Neural cell (in vitro differentiated cells): ENCODE measurements around the gene DUS1L. TPM values are rescaled to one million over a fixed set of nuclear protein-coding genes. Genes with fewer than 3 reads are reported as not detected.

ENCODE experiments used
- H2AFZ ChIP-seq: fragments of 200-600, 300-800 bp; sonication (generic), shearing (Covaris generic); 2 replicates; pipeline ENCODE4 v1.6.0; 2014; ENCODE audit warnings: low read depth, mild to moderate bottlenecking, antibody characterized with exemption, low read length, moderate library complexity
- H3F3A ChIP-seq: fragments of 200-600 bp; shearing (Covaris generic); 2 replicates; pipeline ENCODE4 v1.6.1; 2016; ENCODE audit warnings: mild to moderate bottlenecking, moderate library complexity, mixed read lengths, antibody characterized with exemption, low read length; ENCODE audit not compliant: insufficient read depth, poor library complexity, severe bottlenecking
- H3K27ac ChIP-seq: fragments of 200-600, 300-800 bp; sonication (generic), shearing (Covaris generic); 2 replicates; pipeline ENCODE4 v1.5.1; 2014; ENCODE audit warnings: mild to moderate bottlenecking, low read length, moderate library complexity
- H3K27me3 ChIP-seq: fragments of 300-800, 200-600 bp; sonication (generic), shearing (Covaris generic); 2 replicates; pipeline ENCODE4 v1.6.0; 2014; ENCODE audit warnings: mild to moderate bottlenecking, low read depth, low read length, moderate library complexity; ENCODE audit not compliant: insufficient read depth
- H3K36me3 ChIP-seq: fragments of 300-800, 200-600 bp; sonication (generic), shearing (Covaris generic); 2 replicates; pipeline ENCODE4 v1.5.1; 2014; ENCODE audit warnings: mild to moderate bottlenecking, antibody characterized with exemption, low read length, moderate library complexity; ENCODE audit not compliant: insufficient read depth
- H3K4me2 ChIP-seq: fragments of 300-800, 200-600 bp; sonication (generic), shearing (Covaris generic); 2 replicates; pipeline ENCODE4 v1.6.0; 2014; ENCODE audit warnings: mild to moderate bottlenecking, low read length
- H3K4me3 ChIP-seq: fragments of 300-800, 200-600 bp; sonication (generic), shearing (Covaris generic); 2 replicates; pipeline ENCODE4 v1.5.1; 2014; ENCODE audit warnings: mild to moderate bottlenecking, low read length, moderate library complexity
- H3K79me2 ChIP-seq: fragments of 200-600 bp; shearing (Covaris generic); replicated peaks from 2 replicates; pipeline ENCODE4 v1.6.0; 2014; ENCODE audit warnings: mild to moderate bottlenecking, low read length, moderate library complexity; ENCODE audit not compliant: insufficient read depth
- H3K9ac ChIP-seq: fragments of 300-800, 200-600 bp; sonication (generic), shearing (Covaris generic); 2 replicates; pipeline ENCODE4 v1.6.1; 2016; ENCODE audit warnings: mild to moderate bottlenecking, low read length, mixed read lengths
- H3K9me2 ChIP-seq: fragments of 200-600 bp; shearing (Covaris generic); 2 replicates; pipeline ENCODE4 v1.6.1; 2016; ENCODE audit warnings: mild to moderate bottlenecking, low read length, mixed read lengths; ENCODE audit not compliant: insufficient read depth
- H3K9me3 ChIP-seq: fragments of 200-600, 300-800 bp; sonication (generic), shearing (Covaris generic); 2 replicates; pipeline ENCODE4 v1.6.1; 2016; ENCODE audit warnings: mild to moderate bottlenecking, mixed run types, low read length, moderate library complexity, mixed read lengths
- H4K20me1 ChIP-seq: fragments of 200-600 bp; shearing (Covaris generic); 2 replicates; pipeline ENCODE4 v1.6.1; 2016; ENCODE audit warnings: mild to moderate bottlenecking, mixed run types; ENCODE audit not compliant: insufficient read depth
- CTCF ChIP-seq: fragments of 450-650 bp; IDR thresholded peaks from 2 replicates; pipeline ENCODE4 v1.5.1; 2014; ENCODE audit warnings: antibody characterized with exemption, mild to moderate bottlenecking, moderate library complexity; ENCODE audit not compliant: poor library complexity, severe bottlenecking
- EP300 ChIP-seq: fragments of 450-650 bp; conservative IDR thresholded peaks from 2 replicates; pipeline ENCODE4 v1.6.1; 2014; ENCODE audit warnings: antibody characterized with exemption, mild to moderate bottlenecking, moderate library complexity; ENCODE audit not compliant: poor library complexity, severe bottlenecking
- EZH2 ChIP-seq: fragments of 200-600, 300-800 bp; shearing (Covaris generic), sonication (generic); IDR thresholded peaks from 2 replicates; pipeline ENCODE4 v1.6.1; 2014; ENCODE audit warnings: antibody characterized with exemption, low read length, borderline replicate concordance, mild to moderate bottlenecking; ENCODE audit not compliant: insufficient read depth, poor library complexity, severe bottlenecking
- MXI1 ChIP-seq: fragments of 450-650 bp; conservative IDR thresholded peaks from 2 replicates; pipeline ENCODE4 v1.6.1; 2014; ENCODE audit warnings: antibody characterized with exemption, mild to moderate bottlenecking; ENCODE audit not compliant: poor library complexity, severe bottlenecking
- POLR2AphosphoS5 ChIP-seq: IDR thresholded peaks from 2 replicates; pipeline ENCODE4 v1.6.1; 2012
- RAD21 ChIP-seq: fragments of 450-650 bp; conservative IDR thresholded peaks from 2 replicates; pipeline ENCODE4 v1.6.1; 2014; ENCODE audit warnings: antibody characterized with exemption, mild to moderate bottlenecking, moderate library complexity
- REST ChIP-seq: IDR thresholded peaks from 2 replicates; pipeline ENCODE4 v1.6.1; 2012; ENCODE audit warnings: borderline replicate concordance
- SMC3 ChIP-seq: fragments of 450-650 bp; conservative IDR thresholded peaks from 2 replicates; pipeline ENCODE4 v1.6.1; 2014; ENCODE audit warnings: antibody characterized with exemption, mild to moderate bottlenecking, moderate library complexity; ENCODE audit not compliant: poor library complexity
- TAF1 ChIP-seq: IDR thresholded peaks from 2 replicates; pipeline ENCODE4 v1.6.1; 2012; ENCODE audit warnings: low read depth
- polyA plus RNA-seq: library from polyadenylated mRNA; depleted of rRNA; stranded (reverse); fragments of >200 nt; gene quantifications from 2 replicates; pipeline ENCODE4 v1.2.3, GENCODE V29; 2014

DUS1L gene
- polyA plus RNA-seq, 1 donor from 2014 or later = 100 TPM

GRCh38 chr17:82025401-82026107 is 40.0 kb downstream of the DUS1L start:
- Histone ChIP-seq H2AFZ (no peak overlapping the region), H3K4me3 (no peak overlapping the region), H3K9me3 (no peaks in the 10 kb centered on the region), H3K9me2 (no peaks in the 10 kb centered on the region), H3K27ac (no peak overlapping the region), H3K4me2 (no peak overlapping the region), H3K27me3 (no peaks in the 10 kb centered on the region), H3K36me3 (no peaks in the 10 kb centered on the region), H4K20me1 (no peaks in the 10 kb centered on the region), H3K79me2 (peaks cover 11% of the 10 kb centered on the region), H3F3A (no peaks in the 10 kb centered on the region), H3K9ac (no peak overlapping the region)
- TF ChIP-seq MXI1 (no peak), EZH2 (no peak), CTCF (no peak), REST (no peak), SMC3 (no peak), TAF1 (no peak), EP300 (no peak), POLR2AphosphoS5 (no peak), RAD21 (no peak)

- H3K9me2 ChIP-seq = no peaks in the 10 kb centered on the region
- H3K4me3 ChIP-seq = no peak overlapping the region
- H3K4me2 ChIP-seq = no peak overlapping the region
- TF ChIP-seq TAF1 (no peak), POLR2AphosphoS5 (no peak), EZH2 (no peak)
- H3F3A ChIP-seq = no peaks in the 10 kb centered on the region
- H4K20me1 ChIP-seq = no peaks in the 10 kb centered on the region
- no peak overlapping the region for H3K9ac ChIP-seq
- no peaks in the 10 kb centered on the region for H3K27me3 ChIP-seq
- H3K27ac ChIP-seq = no peak overlapping the region
- no peak overlapping the region for H2AFZ ChIP-seq
- H3K79me2 ChIP-seq = peaks cover 11% of the 10 kb centered on the region
- no peaks in the 10 kb centered on the region for H3K36me3 ChIP-seq
- H3K9me3 ChIP-seq = no peaks in the 10 kb centered on the region
Observed at GRCh38 chr17:82024859-82025258, 40.7 kb downstream of the DUS1L start.
